Liver (tissue), 9 donors: ENCODE data around the gene SYNGR1. TPM values are rescaled to one million over a fixed set of nuclear protein-coding genes. Genes with fewer than 3 reads are reported as not detected.

Source experiments
- DNase-seq: peaks from one replicate; pipeline ENCODE4 v3.0.0-alpha.2; 2017; ENCODE audit warnings: low spot score
- H3K27ac ChIP-seq, 2 donors: one replicate each; pipeline ENCODE4 v1.7.0; 2013; ENCODE audit warnings: inconsistent platforms in 2 of 2, low read length in 2 of 2, control low read depth in 1 of 2, low read depth in 1 of 2, mild to moderate bottlenecking in 1 of 2
- H3K27me3 ChIP-seq, 4 donors: one replicate each; pipeline versions ENCODE4 v1.6.1 to v1.7.0; 2013; ENCODE audit warnings: low read length in 3 of 4, inconsistent platforms in 1 of 4, mild to moderate bottlenecking in 1 of 4, moderate library complexity in 1 of 4; ENCODE audit not compliant: control insufficient read depth in 4 of 4, insufficient read depth in 4 of 4
- H3K36me3 ChIP-seq, 4 donors: one replicate each; pipeline versions ENCODE4 v1.6.1 to v1.7.0; 2013; ENCODE audit warnings: low read length in 3 of 4, mild to moderate bottlenecking in 3 of 4, low read depth in 1 of 4, moderate library complexity in 1 of 4; ENCODE audit not compliant: control insufficient read depth in 4 of 4, insufficient read depth in 3 of 4
- H3K4me1 ChIP-seq, 4 donors: one replicate each; pipeline versions ENCODE4 v1.6.1 to v1.7.0; 2013; ENCODE audit warnings: low read length in 3 of 4, mild to moderate bottlenecking in 3 of 4, moderate library complexity in 1 of 4; ENCODE audit not compliant: control insufficient read depth in 4 of 4, insufficient read depth in 4 of 4
- H3K4me3 ChIP-seq, 3 donors: one replicate each; pipeline versions ENCODE4 v1.6.1 to v1.7.0; 2013; ENCODE audit warnings: low read length in 3 of 3, control low read depth in 1 of 3, low read depth in 1 of 3, mild to moderate bottlenecking in 1 of 3
- H3K9ac ChIP-seq, 2 donors: one replicate each; pipeline ENCODE4 v1.7.0; 2013; ENCODE audit warnings: low read length in 2 of 2, mild to moderate bottlenecking in 2 of 2, moderate library complexity in 2 of 2, control low read depth in 1 of 2, low read depth in 1 of 2
- H3K9me3 ChIP-seq, 4 donors: one replicate each; pipeline versions ENCODE4 v1.6.1 to v1.7.0; 2013; ENCODE audit warnings: low read length in 3 of 4; ENCODE audit not compliant: control insufficient read depth in 4 of 4
- EGR1 ChIP-seq, 2 donors: IDR thresholded peaks; 2 replicates each; pipeline ENCODE4 v1.6.1; 2016 to 2018; ENCODE audit warnings: antibody characterized with exemption in 2 of 2, low read depth in 2 of 2
- FOXA1 ChIP-seq: IDR thresholded peaks from 2 replicates; pipeline ENCODE4 v1.6.1; 2016; ENCODE audit warnings: antibody characterized with exemption
- FOXA2 ChIP-seq: IDR thresholded peaks from 2 replicates; pipeline ENCODE4 v1.6.1; 2016; ENCODE audit warnings: antibody characterized with exemption
- GABPA ChIP-seq, 2 donors: IDR thresholded peaks in 1 of 2; conservative IDR thresholded peaks in 1 of 2; 2 replicates each; pipeline ENCODE4 v1.6.1; 2016; ENCODE audit warnings: antibody characterized with exemption in 2 of 2, mild to moderate bottlenecking in 1 of 2, moderate library complexity in 1 of 2
- HNF4G ChIP-seq: IDR thresholded peaks from 2 replicates; pipeline ENCODE4 v1.6.1; 2016; ENCODE audit warnings: antibody characterized with exemption
- JUND ChIP-seq, 2 donors: IDR thresholded peaks; 2 replicates each; pipeline ENCODE4 v1.6.1; 2016; ENCODE audit warnings: antibody characterized with exemption in 2 of 2
- RAD21 ChIP-seq, 2 donors: IDR thresholded peaks; 2 replicates each; pipeline ENCODE4 v1.6.1; 2016; ENCODE audit warnings: antibody characterized with exemption in 2 of 2, mild to moderate bottlenecking in 2 of 2
- RXRA ChIP-seq, 2 donors: IDR thresholded peaks; 2 replicates each; pipeline ENCODE4 v1.6.1; 2017 to 2018; ENCODE audit warnings: antibody characterized with exemption in 2 of 2, mild to moderate bottlenecking in 1 of 2
- SP1 ChIP-seq: IDR thresholded peaks from 2 replicates; pipeline ENCODE4 v1.6.1; 2018; ENCODE audit warnings: antibody characterized with exemption, mild to moderate bottlenecking
- TAF1 ChIP-seq: conservative IDR thresholded peaks from 2 replicates; pipeline ENCODE4 v1.6.1; 2016; ENCODE audit warnings: antibody characterized with exemption, mild to moderate bottlenecking
- YY1 ChIP-seq: IDR thresholded peaks from 2 replicates; pipeline ENCODE4 v1.6.1; 2016; ENCODE audit warnings: antibody characterized with exemption, mild to moderate bottlenecking
- WGBS: extraction: QIAGEN DNeasy Blood & Tissue Kit; methylation state at CpG from one replicate; pipeline ENCODE4 v1.1.7; 2013; 5-methylcytosine and 5-hydroxymethylcytosine counted together
- polyA plus RNA-seq, 2 donors: library from polyadenylated mRNA; stranded (reverse) in 1 of 2; unstranded in 1 of 2; fragments of 200-250 nt in 1 of 2; fragments of >200 nt in 1 of 2; fragmentation: Nextera tagmentation in 1 of 2; extraction: Ambion mirVana in 1 of 2; gene quantifications; one replicate each; pipeline versions ENCODE4 v1.2.1 to v1.2.3, GENCODE V29; 2013 to 2015
- total RNA-seq, 2 donors: library from RNA; depleted of rRNA; stranded (reverse); fragments of >200 nt; gene quantifications; one replicate each; pipeline ENCODE4 v1.2.3, GENCODE V29; 2014
- TF ChIP-seq, protein P1 (sequence below): IDR thresholded peaks from 2 replicates; pipeline ENCODE4 v1.6.1; 2016; ENCODE audit warnings: antibody characterized with exemption
- TF ChIP-seq, protein P2 (sequence below): IDR thresholded peaks from 2 replicates; pipeline ENCODE4 v1.6.1; 2016; ENCODE audit warnings: antibody characterized with exemption
- TF ChIP-seq, protein P3 (sequence below): IDR thresholded peaks from 2 replicates; pipeline ENCODE4 v1.6.1; 2016; ENCODE audit warnings: antibody characterized with exemption, mild to moderate bottlenecking
- donor health status: healthy.
- donor health status: healthy.
- donor health status: healthy.
- donor health status: healthy.
- donor health status: healthy.

Gene SYNGR1
- total and polyA plus RNA-seq, 4 donors, result 1.8 to 21.9 (median 5.2) TPM

- Histone ChIP-seq H3K27me3 (no peaks in the 10 kb centered on the region), H3K4me1 (peaks cover 0 to under 1% (median 0%) of the 10 kb centered on the region in 4 donors), H3K27ac (no peak overlapping the region), H3K4me3 (no peak overlapping the region), H3K9ac (no peak overlapping the region), H3K36me3 (no peaks in the 10 kb centered on the region), H3K9me3 (no peaks in the 10 kb centered on the region)
- WGBS, result 90% methylated on average over 6 of the region's 6 CpGs
- TF ChIP-seq, protein P1, sequence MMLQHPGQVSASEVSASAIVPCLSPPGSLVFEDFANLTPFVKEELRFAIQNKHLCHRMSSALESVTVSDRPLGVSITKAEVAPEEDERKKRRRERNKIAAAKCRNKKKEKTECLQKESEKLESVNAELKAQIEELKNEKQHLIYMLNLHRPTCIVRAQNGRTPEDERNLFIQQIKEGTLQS, result no peak
- no peak for TF ChIP-seq TAF1
- TF ChIP-seq, protein P2, sequence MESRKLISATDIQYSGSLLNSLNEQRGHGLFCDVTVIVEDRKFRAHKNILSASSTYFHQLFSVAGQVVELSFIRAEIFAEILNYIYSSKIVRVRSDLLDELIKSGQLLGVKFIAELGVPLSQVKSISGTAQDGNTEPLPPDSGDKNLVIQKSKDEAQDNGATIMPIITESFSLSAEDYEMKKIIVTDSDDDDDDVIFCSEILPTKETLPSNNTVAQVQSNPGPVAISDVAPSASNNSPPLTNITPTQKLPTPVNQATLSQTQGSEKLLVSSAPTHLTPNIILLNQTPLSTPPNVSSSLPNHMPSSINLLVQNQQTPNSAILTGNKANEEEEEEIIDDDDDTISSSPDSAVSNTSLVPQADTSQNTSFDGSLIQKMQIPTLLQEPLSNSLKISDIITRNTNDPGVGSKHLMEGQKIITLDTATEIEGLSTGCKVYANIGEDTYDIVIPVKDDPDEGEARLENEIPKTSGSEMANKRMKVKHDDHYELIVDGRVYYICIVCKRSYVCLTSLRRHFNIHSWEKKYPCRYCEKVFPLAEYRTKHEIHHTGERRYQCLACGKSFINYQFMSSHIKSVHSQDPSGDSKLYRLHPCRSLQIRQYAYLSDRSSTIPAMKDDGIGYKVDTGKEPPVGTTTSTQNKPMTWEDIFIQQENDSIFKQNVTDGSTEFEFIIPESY, result no peak
- no peak for TF ChIP-seq GABPA (IDR thresholded peaks at IDR 0.05 in 1 of 2, conservative IDR thresholded peaks at IDR 0.05 in 1 of 2)
- no peak for TF ChIP-seq FOXA2
- no peak for TF ChIP-seq RXRA (IDR thresholded peaks at IDR 0.05)
- TF ChIP-seq, protein P3, sequence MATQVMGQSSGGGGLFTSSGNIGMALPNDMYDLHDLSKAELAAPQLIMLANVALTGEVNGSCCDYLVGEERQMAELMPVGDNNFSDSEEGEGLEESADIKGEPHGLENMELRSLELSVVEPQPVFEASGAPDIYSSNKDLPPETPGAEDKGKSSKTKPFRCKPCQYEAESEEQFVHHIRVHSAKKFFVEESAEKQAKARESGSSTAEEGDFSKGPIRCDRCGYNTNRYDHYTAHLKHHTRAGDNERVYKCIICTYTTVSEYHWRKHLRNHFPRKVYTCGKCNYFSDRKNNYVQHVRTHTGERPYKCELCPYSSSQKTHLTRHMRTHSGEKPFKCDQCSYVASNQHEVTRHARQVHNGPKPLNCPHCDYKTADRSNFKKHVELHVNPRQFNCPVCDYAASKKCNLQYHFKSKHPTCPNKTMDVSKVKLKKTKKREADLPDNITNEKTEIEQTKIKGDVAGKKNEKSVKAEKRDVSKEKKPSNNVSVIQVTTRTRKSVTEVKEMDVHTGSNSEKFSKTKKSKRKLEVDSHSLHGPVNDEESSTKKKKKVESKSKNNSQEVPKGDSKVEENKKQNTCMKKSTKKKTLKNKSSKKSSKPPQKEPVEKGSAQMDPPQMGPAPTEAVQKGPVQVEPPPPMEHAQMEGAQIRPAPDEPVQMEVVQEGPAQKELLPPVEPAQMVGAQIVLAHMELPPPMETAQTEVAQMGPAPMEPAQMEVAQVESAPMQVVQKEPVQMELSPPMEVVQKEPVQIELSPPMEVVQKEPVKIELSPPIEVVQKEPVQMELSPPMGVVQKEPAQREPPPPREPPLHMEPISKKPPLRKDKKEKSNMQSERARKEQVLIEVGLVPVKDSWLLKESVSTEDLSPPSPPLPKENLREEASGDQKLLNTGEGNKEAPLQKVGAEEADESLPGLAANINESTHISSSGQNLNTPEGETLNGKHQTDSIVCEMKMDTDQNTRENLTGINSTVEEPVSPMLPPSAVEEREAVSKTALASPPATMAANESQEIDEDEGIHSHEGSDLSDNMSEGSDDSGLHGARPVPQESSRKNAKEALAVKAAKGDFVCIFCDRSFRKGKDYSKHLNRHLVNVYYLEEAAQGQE, result no peak
- no peak for TF ChIP-seq FOXA1
- no peak for TF ChIP-seq YY1
- TF ChIP-seq JUND (IDR thresholded peaks at IDR 0.05), result no peak
- no peak for TF ChIP-seq SP1
- no peak for TF ChIP-seq EGR1 (IDR thresholded peaks at IDR 0.05; ENCODE audit: low read depth in 2 of 2)
- DNase-seq, result no peak
Measured at GRCh38 chr22:39369186-39369585, 19.4 kb downstream of the SYNGR1 start.

- TF ChIP-seq, protein P2, result no peak
- TF ChIP-seq, protein P3, result no peak
- TF ChIP-seq EGR1 (IDR thresholded peaks at IDR 0.05; ENCODE audit: low read depth in 2 of 2) (no peak), FOXA2 (no peak), GABPA (IDR thresholded peaks at IDR 0.05 in 1 of 2, conservative IDR thresholded peaks at IDR 0.05 in 1 of 2) (no peak), FOXA1 (no peak), HNF4G (no peak), JUND (IDR thresholded peaks at IDR 0.05) (no peak), RAD21 (IDR thresholded peaks at IDR 0.05) (no peak), SP1 (no peak), TAF1 (no peak), RXRA (IDR thresholded peaks at IDR 0.05) (no peak)
- Histone ChIP-seq H3K27ac (no peak overlapping the region), H3K9ac (no peak overlapping the region), H3K9me3 (no peaks in the 10 kb centered on the region), H3K4me1 (peaks cover under 1 to 4% (median 1%) of the 10 kb centered on the region in 4 donors), H3K4me3 (no peak overlapping the region), H3K36me3 (no peaks in the 10 kb centered on the region), H3K27me3 (no peaks in the 10 kb centered on the region)
- 90% methylated on average over 3 of the region's 3 CpGs for WGBS
- DNase-seq, result no peak
Measured at GRCh38 chr22:39369586-39369985, 19.8 kb downstream of the SYNGR1 start.
